Upper lobe of left lung (tissue), 6 donors: ENCODE results near the gene DUSP18. TPM values are rescaled to one million over a fixed set of nuclear protein-coding genes. Genes with fewer than 3 reads are reported as not detected.
"Not testable (repeated sequence)": the region's sequence is repeated elsewhere in the genome, so short reads cannot be mapped to it uniquely, and the experiment has no call there.

Experiments used
- ATAC-seq, 2 donors: fragments of 200-7000 bp; cut with Tn5 transposase; one replicate each; pipeline ENCODE4 v1.9.1; 2022; ENCODE audit warnings: mild to moderate bottlenecking in 2 of 2, moderate library complexity in 2 of 2; ENCODE audit not compliant: low FRiP score in 2 of 2
- DNase-seq, 2 donors: peaks; one replicate each; pipeline ENCODE4 v3.0.0-alpha.2; 2019 to 2020
- H3K27ac ChIP-seq, 4 donors: fragments of 200-600 bp; sonication (generic); one replicate each; pipeline ENCODE4 v1.5.1; 2016 to 2019
- H3K27me3 ChIP-seq, 4 donors: fragments of 200-600 bp; sonication (generic); one replicate each; pipeline ENCODE4 v1.5.1; 2017 to 2019
- H3K36me3 ChIP-seq, 4 donors: fragments of 200-600 bp; sonication (generic); one replicate each; pipeline ENCODE4 v1.5.1; 2016 to 2019
- H3K4me1 ChIP-seq, 4 donors: fragments of 200-600 bp; sonication (generic); one replicate each; pipeline ENCODE4 v1.5.1; 2018 to 2019
- H3K4me3 ChIP-seq, 4 donors: fragments of 200-600 bp; sonication (generic); one replicate each; pipeline ENCODE4 v1.5.1; 2017 to 2019; ENCODE audit warnings: mild to moderate bottlenecking in 2 of 4, moderate library complexity in 1 of 4
- H3K9me3 ChIP-seq, 4 donors: fragments of 200-600 bp; sonication (generic); one replicate each; pipeline ENCODE4 v1.5.1; 2018 to 2019
- CTCF ChIP-seq, 6 experiments: fragments of 450-650 bp in 4 of 6; fragments of 200-600 bp in 2 of 6; sonication (generic) in 2 of 6; IDR thresholded peaks; one replicate each; pipeline ENCODE4 v1.5.1; 2016 to 2019; ENCODE audit warnings: antibody characterized with exemption in 6 of 6
- EP300 ChIP-seq, 4 donors: sonication (generic); formaldehyde crosslinking; IDR thresholded peaks; one replicate each; pipeline ENCODE4 v1.5.1; 2017; ENCODE audit warnings: antibody characterized with exemption in 4 of 4, control low read depth in 2 of 4
- POLR2A ChIP-seq, 4 donors: fragments of 450-650 bp; IDR thresholded peaks; one replicate each; pipeline ENCODE4 v1.5.1; 2016 to 2017; ENCODE audit warnings: antibody characterized with exemption in 4 of 4, mild to moderate bottlenecking in 2 of 4
- POLR2AphosphoS5 ChIP-seq, 2 donors: sonication (generic); formaldehyde crosslinking; IDR thresholded peaks; one replicate each; pipeline ENCODE4 v1.5.1; 2017; ENCODE audit warnings: antibody characterized with exemption in 2 of 2
- WGBS, 2 donors: methylation state at CpG; one replicate each; pipeline ENCODE4 v1.1.5; 2017 to 2018; 5-methylcytosine and 5-hydroxymethylcytosine counted together
- total RNA-seq, 6 donors: library from RNA; depleted of rRNA in 4 of 6; stranded (reverse); fragments of >200 nt in 4 of 6; gene quantifications; one replicate each; pipeline versions ENCODE4 v1.1.0 to v1.2.1, GENCODE V29; 2016 to 2021
- donor health status: DM: no; HTN: no; CAD: no; lungs with moderate emphysema.
- donor health status: DM: no; HTN: yes; CAD: no; lungs with severe emphysema.

The DUSP18 gene
- total RNA-seq, 6 donors from 2014 or later = 13.0 to 40.9 (median 29.4) TPM

GRCh38 chr22:30636226-30637077 is 31.2 kb downstream of the DUSP18 start:
- 19 to 65% methylated on average over 7 to 19 of the region's 45 CpGs for WGBS, 2 donors
- no peaks in the 10 kb centered on the region for H3K9me3 ChIP-seq
- H3K36me3 ChIP-seq = no peaks in the 10 kb centered on the region
- H3K27me3 ChIP-seq = no peaks in the 10 kb centered on the region
- H3K4me3 ChIP-seq = peak overlapping the region; percentile 67 to 88 (median 70)
- H3K27ac ChIP-seq = peak overlapping the region; percentile 86 to 95 (median 90)
- ATAC-seq (no peak), DNase-seq (peak; percentile 23 to 85)
- no peak for TF ChIP-seq EP300 (IDR thresholded peaks at IDR 0.05)
- TF ChIP-seq CTCF (IDR thresholded peaks at IDR 0.05) = no peak
- peaks cover 28 to 42% (median 30%) of the 10 kb centered on the region in 4 donors for H3K4me1 ChIP-seq

- no peaks in the 10 kb centered on the region for H3K36me3 ChIP-seq
- 2 to 3% methylated on average over 13 to 35 of the region's 75 CpGs for WGBS, 2 donors
Observed at GRCh38 chr22:30635273-30636225, 32.1 kb downstream of the DUSP18 start, which contains the start of gene SLC35E4. TSS of gene SLC35E4 (plus strand) at chr22:30635781. CDS start at chr22:30636451, 670 bp downstream.

GRCh38 chr22:30634471-30635233 is 33.0 kb downstream of the DUSP18 start:
- H3K27ac ChIP-seq = peak overlapping the region; percentile 86 to 95 (median 90)
- H3K9me3 ChIP-seq = no peaks in the 10 kb centered on the region
- H3K4me1 ChIP-seq = peaks cover 28 to 42% (median 30%) of the 10 kb centered on the region in 4 donors
- peak; percentile 88 to 92 for ATAC-seq
- DNase-seq = peak; percentile 90 to 95
- TF ChIP-seq POLR2AphosphoS5 (IDR thresholded peaks at IDR 0.05) (no peak), POLR2A (IDR thresholded peaks at IDR 0.05) (peak in 1 of 4 donors; percentile 8), EP300 (IDR thresholded peaks at IDR 0.05) (no peak), CTCF (IDR thresholded peaks at IDR 0.05) (peak; percentile 92 to 97 (median 96))
- H3K36me3 ChIP-seq = no peaks in the 10 kb centered on the region
- WGBS, 2 donors = 10 to 13% methylated on average over 4 to 20 of the region's 29 CpGs
- H3K27me3 ChIP-seq = no peaks in the 10 kb centered on the region
- peak overlapping the region in 3 of 4 donors; percentile 67 to 71 (median 69) for H3K4me3 ChIP-seq

More at GRCh38 chr22:30635273-30636225, 32.1 kb downstream of the DUSP18 start, which contains the start of gene SLC35E4:
- TF ChIP-seq POLR2A (IDR thresholded peaks at IDR 0.05) = peak in 2 of 4 donors; percentile 53 to 76
- no peak for TF ChIP-seq EP300 (IDR thresholded peaks at IDR 0.05)
- TF ChIP-seq CTCF (IDR thresholded peaks at IDR 0.05) = peak in 5 of 6 experiments; percentile 17 to 59 (median 33)
- TF ChIP-seq POLR2AphosphoS5 (IDR thresholded peaks at IDR 0.05) = peak; percentile 4 to 64
- peak; percentile 95 to 96 for ATAC-seq
- peak; percentile 94 to 99 for DNase-seq
- peaks cover 28 to 42% (median 30%) of the 10 kb centered on the region in 4 donors for H3K4me1 ChIP-seq
- no peaks in the 10 kb centered on the region for H3K9me3 ChIP-seq
- H3K4me3 ChIP-seq = peak within 1 kb of the TSS; percentile 67 to 88 (median 70)
- H3K27ac ChIP-seq = peak within 1 kb of the TSS; percentile 86 to 95 (median 90)
- H3K27me3 ChIP-seq = no peaks in the 10 kb centered on the region

- not testable (repeated sequence) for H3K4me3 ChIP-seq, H3K27ac ChIP-seq, ATAC-seq, H3K27me3 ChIP-seq, H3K9me3 ChIP-seq, H3K36me3 ChIP-seq
- peaks cover 16 to 25% (median 19%) of the 10 kb centered on the region in 4 donors for H3K4me1 ChIP-seq
- DNase-seq = peak in 1 of 2 donors; percentile 71
- WGBS, 2 donors = 83 to 94% methylated on average over 1 to 5 of the region's 31 CpGs
Observed at GRCh38 chr22:30631469-30631868, 36.2 kb downstream of the DUSP18 start.
